ENCODE results near the gene LRRTM1. TPM values are rescaled to one million over a fixed set of nuclear protein-coding genes. Genes with fewer than 3 reads are reported as not detected.

Gene LRRTM1
- total and polyA plus RNA-seq, 2 donors (not counting 3 experiments of a cell fraction or from before 2014, with no cell fraction given), result not detected

- H3K9me3 ChIP-seq (replicated peaks; ENCODE audit: control insufficient read depth, insufficient read depth, low read length), result peaks cover 5% of the 10 kb centered on the region
- H2AFZ ChIP-seq (ENCODE audit: low read depth, low read length), result no peak overlapping the region
- no peak overlapping the region for H3K4me3 ChIP-seq (replicated peaks in 1 of 3; ENCODE audit: insufficient read depth in 1 of 3, low read depth in 1 of 3, low read length in 3 of 3)
- no peaks in the 10 kb centered on the region for H3K79me2 ChIP-seq (ENCODE audit: control insufficient read depth, insufficient read depth, low read length)
- ChIA-PET CTCF (no interaction called here), POLR2A (no interaction called here)
- TF ChIP-seq GATA2 (IDR thresholded peaks at IDR 0.05; ENCODE audit: insufficient read depth, insufficient read length, low read depth, low read length) (no peak), JUN (IDR thresholded peaks at IDR 0.05; ENCODE audit: borderline replicate concordance, insufficient read depth, insufficient read length, low read depth) (no peak), EZH2 (IDR thresholded peaks at IDR 0.05; ENCODE audit: borderline replicate concordance, low read depth, low read length, severe bottlenecking) (no peak), CTCF (IDR thresholded peaks at IDR 0.05; ENCODE audit: extremely low read depth in 1 of 2, insufficient read depth in 1 of 2, low read depth in 1 of 2, low read length in 2 of 2) (no peak), FOS (IDR thresholded peaks at IDR 0.05; ENCODE audit: borderline replicate concordance, insufficient read depth, low read length) (no peak), POLR2A (IDR thresholded peaks at IDR 0.05; ENCODE audit: low read depth, low read length) (no peak), MYC (IDR thresholded peaks at IDR 0.05; ENCODE audit: low read depth, low read length) (no peak), POLR2AphosphoS5 (IDR thresholded peaks at IDR 0.05; ENCODE audit: insufficient read depth, low read depth, low read length) (no peak)
- TF ChIP-seq, protein P1, sequence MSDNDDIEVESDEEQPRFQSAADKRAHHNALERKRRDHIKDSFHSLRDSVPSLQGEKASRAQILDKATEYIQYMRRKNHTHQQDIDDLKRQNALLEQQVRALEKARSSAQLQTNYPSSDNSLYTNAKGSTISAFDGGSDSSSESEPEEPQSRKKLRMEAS (IDR thresholded peaks at IDR 0.05; ENCODE audit: insufficient read depth, insufficient read length), result no peak
- DNase-seq (ENCODE audit: low read depth, low spot score), result no peak
- no peaks in the 10 kb centered on the region for H3K36me3 ChIP-seq (ENCODE audit: control insufficient read depth in 2 of 2, extremely low read depth in 1 of 2, insufficient read depth in 2 of 2, low read length in 2 of 2)
- no peak for FAIRE-seq
- H3K9ac ChIP-seq (replicated peaks; ENCODE audit: extremely low read depth, insufficient read depth, low read length), result no peak overlapping the region
- intact Hi-C loops (cut with micrococcal nuclease), result no loop called here
- H3K4me1 ChIP-seq (ENCODE audit: control insufficient read depth, extremely low read depth, insufficient read depth, low read length), result no peaks in the 10 kb centered on the region
- H3K9me1 ChIP-seq (replicated peaks; ENCODE audit: control insufficient read depth, extremely low read depth, insufficient read depth, low read length), result no peaks in the 10 kb centered on the region
- no TSS peak for BruUV-seq (replicated peaks)
- H3K4me2 ChIP-seq (ENCODE audit: insufficient read depth, low read length), result no peak overlapping the region
- H4K20me1 ChIP-seq (replicated peaks; ENCODE audit: control insufficient read depth, extremely low read depth, insufficient read depth, low read length), result no peaks in the 10 kb centered on the region
- dilution Hi-C loops (cut with MboI; ENCODE audit: extremely low pct_ligation_motif_present, low sequenced_read_pairs), result no loop called here
- H3K27ac ChIP-seq (ENCODE audit: insufficient read depth, low read depth, low read length), result no peak overlapping the region
- H3K27me3 ChIP-seq (ENCODE audit: control insufficient read depth in 2 of 2, insufficient read depth in 2 of 2, low read length in 2 of 2), result no peaks in the 10 kb centered on the region
These were observed 34.7 kb downstream of the LRRTM1 start for GRCh38 chr2:80269806-80270205.
